MCF 10A (cell line): ENCODE measurements around the gene GPC5. TPM values are rescaled to one million over a fixed set of nuclear protein-coding genes. Genes with fewer than 3 reads are reported as not detected.

Source experiments
- BruUV-seq: library from RNA; stranded (reverse); fragments of 400-500 nt; replicated peaks from 2 replicates; lab custom pipeline; 2021; lab: Mats Ljungman, UMichigan
- CTCF ChIA-PET: fragments of 300-600 bp; sonication (Branson Sonifier 250); formaldehyde crosslinking; extraction: SDS; loops from one replicate; lab custom pipeline; 2021; ENCODE audit warnings: antibody characterized with exemption, inconsistent platforms; lab: Yijun Ruan, JAX
- POLR2A ChIA-PET: fragments of 300-600, 350-650 bp; sonication (Branson Sonifier 250); formaldehyde crosslinking; extraction: SDS; loops from one replicate; lab custom pipeline; 2020; ENCODE audit warnings: antibody characterized with exemption, inconsistent platforms; lab: Yijun Ruan, JAX
- DNase-seq: peaks from one replicate; pipeline ENCODE4 v3.0.0-alpha.2; 2018; ENCODE audit not compliant: unreplicated experiment
- H3K27ac Mint-ChIP-seq: one replicate; pipeline ENCODE4 v1.8.0; 2022; ENCODE audit warnings: mild to moderate bottlenecking, low read depth, mixed read lengths; ENCODE audit not compliant: unreplicated experiment
- H3K27me3 Mint-ChIP-seq: one replicate; pipeline ENCODE4 v1.8.0; 2022; ENCODE audit warnings: mixed read lengths; ENCODE audit not compliant: insufficient read depth, unreplicated experiment
- H3K36me3 Mint-ChIP-seq: one replicate; pipeline ENCODE4 v1.8.0; 2022; ENCODE audit warnings: mild to moderate bottlenecking, moderate library complexity, mixed read lengths; ENCODE audit not compliant: insufficient read depth, unreplicated experiment
- H3K4me1 Mint-ChIP-seq: one replicate; pipeline ENCODE4 v1.8.0; 2022; ENCODE audit warnings: mixed read lengths; ENCODE audit not compliant: insufficient read depth, unreplicated experiment
- H3K4me3 Mint-ChIP-seq: one replicate; pipeline ENCODE4 v1.8.0; 2022; ENCODE audit warnings: mild to moderate bottlenecking, moderate library complexity, mixed read lengths; ENCODE audit not compliant: unreplicated experiment
- H3K9me3 Mint-ChIP-seq: one replicate; pipeline ENCODE4 v1.8.0; 2022; ENCODE audit warnings: mixed read lengths; ENCODE audit not compliant: unreplicated experiment
- CTCF ChIP-seq: fragments of 200-600 bp; IDR thresholded peaks from one replicate; pipeline ENCODE4 v1.8.0; 2022; ENCODE audit warnings: antibody characterized with exemption, mild to moderate bottlenecking; ENCODE audit not compliant: unreplicated experiment
- intact Hi-C: fragments of 100-400 bp; cut with micrococcal nuclease; formaldehyde crosslinking; loops from 2 replicates; pipeline ENCODE4 v1.14.1; 2022
- total RNA-seq: library from RNA; stranded (reverse); gene quantifications from 2 replicates; pipeline ENCODE4 v1.2.3, GENCODE V29; 2022

GPC5 gene
- total RNA-seq, 1 experiment from 2014 or later: not detected

- H3K4me3 Mint-ChIP-seq: no peak overlapping the region
- no peak for TF ChIP-seq CTCF
- intact Hi-C loops: no loop called here
- CTCF ChIA-PET: interaction anchor here (0.6 kb wide), 1 partner anchor 264 kb away, joined by 3 read pairs; no protein-coding TSS in a partner anchor
- H3K36me3 Mint-ChIP-seq: no peaks in the 10 kb centered on the region
- no peak overlapping the region for H3K27ac Mint-ChIP-seq
- peaks cover 8% of the 10 kb centered on the region for H3K9me3 Mint-ChIP-seq
- DNase-seq: no peak
- no peaks in the 10 kb centered on the region for H3K27me3 Mint-ChIP-seq
- H3K4me1 Mint-ChIP-seq: no peaks in the 10 kb centered on the region
- POLR2A ChIA-PET: no interaction called here
- BruUV-seq: no TSS peak
These were observed 964.3 kb downstream of the GPC5 start for GRCh38 chr13:92362717-92363116.

- POLR2A ChIA-PET: interaction anchor here (0.6 kb wide), 1 partner anchor 701 kb away, joined by 3 read pairs; no protein-coding TSS in a partner anchor
These were observed 967.5 kb downstream of the GPC5 start for GRCh38 chr13:92365904-92366303.

GRCh38 chr13:92377396-92377795, 979.0 kb downstream of the GPC5 start:
- Mint-ChIP-seq H3K4me1 (peaks cover 5% of the 10 kb centered on the region), H3K9me3 (no peaks in the 10 kb centered on the region), H3K27me3 (no peaks in the 10 kb centered on the region), H3K27ac (no peak overlapping the region), H3K4me3 (no peak overlapping the region), H3K36me3 (peaks cover 6% of the 10 kb centered on the region)
- no peak for TF ChIP-seq CTCF
- intact Hi-C loops: no loop called here
- CTCF ChIA-PET: interaction anchor here (0.6 kb wide), 1 partner anchor 43 kb away, joined by 3 read pairs; no protein-coding TSS in a partner anchor
- DNase-seq: no peak
- POLR2A ChIA-PET: no interaction called here
- BruUV-seq: no TSS peak

More at GRCh38 chr13:92365904-92366303, 967.5 kb downstream of the GPC5 start:
- BruUV-seq: no TSS peak
- intact Hi-C loops: no loop called here
- H3K9me3 Mint-ChIP-seq: no peaks in the 10 kb centered on the region
- H3K4me3 Mint-ChIP-seq: no peak overlapping the region
- no peak overlapping the region for H3K27ac Mint-ChIP-seq
- H3K36me3 Mint-ChIP-seq: no peaks in the 10 kb centered on the region
- CTCF ChIA-PET: interaction anchor here (1.0 kb wide), 1 partner anchor 65 kb away, joined by 3 read pairs; no protein-coding TSS in a partner anchor
- no peaks in the 10 kb centered on the region for H3K27me3 Mint-ChIP-seq
- TF ChIP-seq CTCF: no peak
- DNase-seq: no peak
- no peaks in the 10 kb centered on the region for H3K4me1 Mint-ChIP-seq

- H3K4me3 Mint-ChIP-seq: no peak overlapping the region
- BruUV-seq: no TSS peak
- CTCF ChIA-PET: interaction anchor here (0.8 kb wide), 1 partner anchor 17 kb away, joined by 6 read pairs; no protein-coding TSS in a partner anchor
- H3K9me3 Mint-ChIP-seq: no peaks in the 10 kb centered on the region
- H3K27ac Mint-ChIP-seq: no peak overlapping the region
- intact Hi-C loops: no loop called here
- H3K36me3 Mint-ChIP-seq: peaks cover 6% of the 10 kb centered on the region
- DNase-seq: no peak
- TF ChIP-seq CTCF: no peak
- no peaks in the 10 kb centered on the region for H3K27me3 Mint-ChIP-seq
- peaks cover 5% of the 10 kb centered on the region for H3K4me1 Mint-ChIP-seq
- POLR2A ChIA-PET: interaction anchor here (0.8 to 1.6 kb wide), 2 partner anchors 33 to 1039 kb away, joined by 4 to 5 read pairs; no protein-coding TSS in a partner anchor
These were observed 981.0 kb downstream of the GPC5 start for GRCh38 chr13:92379371-92379770.
